K562 (cell line): ENCODE data around the gene SMIM29. TPM values are rescaled to one million over a fixed set of nuclear protein-coding genes. Genes with fewer than 3 reads are reported as not detected.

Source experiments
- ATAC-seq: fragments of 200-7000 bp; cut with Tn5 transposase; 3 replicates; pipeline ENCODE4 v1.9.1; 2020; ENCODE audit warnings: moderate library complexity
- BruUV-seq: library from RNA; stranded (reverse); fragments of 400-500 nt; replicated peaks from 2 replicates; lab custom pipeline; 2021; lab: Mats Ljungman, UMichigan
- CTCF ChIA-PET: fragments of 300-600 bp; formaldehyde crosslinking; extraction: SDS; loops from one replicate; lab custom pipeline; 2021; ENCODE audit warnings: low intra/inter-chr PET ratio; lab: Yijun Ruan, JAX
- POLR2A ChIA-PET: fragments of 300-600, 350-650 bp; sonication (Branson Sonifier 250); formaldehyde crosslinking; extraction: SDS; loops from one replicate; lab custom pipeline; 2021; ENCODE audit warnings: antibody characterized with exemption, inconsistent platforms; lab: Yijun Ruan, JAX
- DNase-seq, 4 experiments: peaks; one replicate each; pipeline versions ENCODE4 v3.0.0 to v3.0.0-alpha.2; 2011 to 2018; ENCODE audit warnings: low spot score in 3 of 4, mixed read lengths in 3 of 4; ENCODE audit errors: extremely low read depth in 1 of 4
- FAIRE-seq: peaks from 2 replicates; lab custom pipeline; 2011; peaks lifted over from hg19 to GRCh38; lab: Jason Lieb, UNC
- H2AFZ ChIP-seq: 2 replicates; pipeline ENCODE4 v1.6.0; 2011; ENCODE audit warnings: low read depth, low read length, control low read depth, inconsistent platforms
- H3K27ac ChIP-seq: fragments of 200-600 bp; 3 replicates; pipeline ENCODE4 v1.8.0; 2011; ENCODE audit warnings: low read depth, mild to moderate bottlenecking, control low read depth, inconsistent platforms, low read length, moderate library complexity, mixed read lengths; ENCODE audit errors: extremely low read depth
- H3K27me3 ChIP-seq, 2 experiments: fragments of 300-600 bp in 1 of 2; 2 replicates in 1 of 2; 3 replicates in 1 of 2; pipeline versions ENCODE4 v1.6.0 to v1.8.0; 2011; ENCODE audit warnings: inconsistent platforms in 2 of 2, low read length in 2 of 2, mild to moderate bottlenecking in 1 of 2, mixed read lengths in 1 of 2, moderate library complexity in 1 of 2; ENCODE audit not compliant: control insufficient read depth in 2 of 2, insufficient read depth in 2 of 2
- H3K36me3 ChIP-seq: fragments of 300-600 bp; 3 replicates; pipeline ENCODE4 v1.8.0; 2011; ENCODE audit warnings: mild to moderate bottlenecking, low read length, inconsistent platforms; ENCODE audit not compliant: control insufficient read depth, insufficient read depth
- H3K4me1 ChIP-seq, 2 experiments: fragments of 200-600 bp in 1 of 2; replicated peaks in 1 of 2; 2 replicates in 1 of 2; 3 replicates in 1 of 2; pipeline versions ENCODE4 v1.5.1 to v1.8.0; 2011; ENCODE audit warnings: inconsistent platforms in 2 of 2, low read length in 2 of 2, mild to moderate bottlenecking in 1 of 2, mixed read lengths in 1 of 2, moderate library complexity in 1 of 2; ENCODE audit not compliant: control insufficient read depth in 2 of 2, insufficient read depth in 2 of 2
- H3K4me2 ChIP-seq: 2 replicates; pipeline ENCODE4 v1.6.1; 2011; ENCODE audit warnings: low read length, control low read depth, inconsistent platforms, mixed read lengths; ENCODE audit not compliant: insufficient read depth
- H3K4me3 ChIP-seq: fragments of 200-600 bp; sonication (generic), shearing (Covaris generic); 2 replicates; pipeline ENCODE4 v1.5.1; 2016; ENCODE audit warnings: control low read depth, inconsistent platforms
- H3K79me2 ChIP-seq: fragments of 200-600 bp; 3 replicates; pipeline ENCODE4 v1.8.0; 2011; ENCODE audit warnings: low read length, inconsistent platforms; ENCODE audit not compliant: control insufficient read depth, insufficient read depth
- H3K9ac ChIP-seq, 2 experiments: 2 replicates each; pipeline versions ENCODE4 v1.6.0 to v1.6.1; 2011; ENCODE audit warnings: low read depth in 2 of 2, low read length in 2 of 2, control low read depth in 1 of 2, inconsistent platforms in 1 of 2, mild to moderate bottlenecking in 1 of 2, mixed read lengths in 1 of 2; ENCODE audit not compliant: insufficient read depth in 1 of 2
- H3K9me1 ChIP-seq: one replicate; pipeline ENCODE4 v1.6.0; 2011; ENCODE audit warnings: inconsistent platforms, mild to moderate bottlenecking, low read length, moderate library complexity; ENCODE audit not compliant: control insufficient read depth, insufficient read depth
- H3K9me3 ChIP-seq: replicated peaks from 2 replicates; pipeline ENCODE4 v1.5.1; 2011; ENCODE audit warnings: low read depth, low read length, inconsistent platforms; ENCODE audit not compliant: control insufficient read depth, insufficient read depth
- H4K20me1 ChIP-seq: replicated peaks from 2 replicates; pipeline ENCODE4 v1.6.1; 2011; ENCODE audit warnings: low read length, inconsistent platforms, mixed read lengths; ENCODE audit not compliant: control insufficient read depth, insufficient read depth
- BRD9 ChIP-seq: fragments of 450-650 bp; IDR thresholded peaks from 2 replicates; pipeline ENCODE4 v1.6.1; 2018; ENCODE audit warnings: low read depth; ENCODE audit not compliant: partially characterized antibody
- HMGN3 ChIP-seq: IDR thresholded peaks from 2 replicates; pipeline ENCODE4 v1.6.1; 2011; ENCODE audit warnings: borderline replicate concordance, low read depth, mild to moderate bottlenecking, mixed read lengths, low read length; ENCODE audit not compliant: insufficient read length; ENCODE audit errors: extremely low read depth
- MITF ChIP-seq: IDR thresholded peaks from 2 replicates; pipeline ENCODE4 v1.6.1; 2014; ENCODE audit warnings: antibody characterized with exemption
- NR2C1 ChIP-seq, 2 experiments: fragments of 450-650 bp; IDR thresholded peaks; 2 replicates each; pipeline ENCODE4 v1.6.1; 2017; ENCODE audit warnings: mild to moderate bottlenecking in 2 of 2, antibody characterized with exemption in 1 of 2, inconsistent platforms in 1 of 2, missing compliant biosample characterization in 1 of 2, missing genetic modification characterization in 1 of 2
- POLR2A ChIP-seq: fragments of 450-650 bp; conservative IDR thresholded peaks from 2 replicates; pipeline ENCODE4 v1.6.1; 2016
- PRDM10 ChIP-seq: fragments of 450-650 bp; IDR thresholded peaks from 2 replicates; pipeline ENCODE4 v1.6.1; 2018; ENCODE audit not compliant: partially characterized antibody
- SRSF1 ChIP-seq: fragments of 200-400 bp; formaldehyde crosslinking; IDR thresholded peaks from 2 replicates; pipeline ENCODE4 v1.6.1; 2017; ENCODE audit warnings: mild to moderate bottlenecking, low read depth, low read length, moderate library complexity
- STAT5B ChIP-seq: fragments of 250-450 bp; sonication (Bioruptor Pico); IDR thresholded peaks from 2 replicates; pipeline ENCODE4 v1.8.0; 2021; ENCODE audit warnings: mild to moderate bottlenecking, inconsistent platforms
- TEAD4 ChIP-seq, 2 experiments: sonication (generic) in 1 of 2; formaldehyde crosslinking in 1 of 2; IDR thresholded peaks; 2 replicates each; pipeline versions ENCODE4 v1.6.1 to v1.8.0; 2012 to 2022; ENCODE audit warnings: borderline replicate concordance in 1 of 2, inconsistent platforms in 1 of 2, low read length in 1 of 2, mild to moderate bottlenecking in 1 of 2, missing genetic modification reagents in 1 of 2
- ZNF239 ChIP-seq: fragments of 250-450 bp; sonication (Bioruptor Pico); IDR thresholded peaks from 2 replicates; pipeline ENCODE4 v1.4.0; 2020; ENCODE audit warnings: mild to moderate bottlenecking
- ZNF507 ChIP-seq: conservative IDR thresholded peaks from 2 replicates; pipeline ENCODE4 v1.6.1; 2017; ENCODE audit warnings: missing genetic modification characterization, missing compliant biosample characterization
- WGBS: fragments of 100-300 bp; shearing (Covaris generic); methylation state at CpG from one replicate; pipeline ENCODE4 v1.1.6; 2016; ENCODE audit warnings: low coverage, mixed read lengths; ENCODE audit not compliant: insufficient coverage; ENCODE audit errors: missing lambda C conversion rate; 5-methylcytosine and 5-hydroxymethylcytosine counted together
- in situ Hi-C: fragments of 300-500 bp; cut with MboI; formaldehyde crosslinking; loops from 4 replicates; pipeline ENCODE4 v1.15.0; 2018; ENCODE audit warnings: inconsistent platforms, mixed read lengths
- intact Hi-C: fragments of 100-400 bp; cut with micrococcal nuclease; formaldehyde crosslinking; loops from 2 replicates; pipeline ENCODE4 v1.14.2; 2022
- polyA plus RNA-seq, 8 experiments: library from polyadenylated mRNA; depleted of rRNA in 4 of 8; stranded (reverse) in 5 of 8; unstranded in 3 of 8; fragments of >200 nt; fragmentation: Nextera tagmentation in 2 of 8; fragmentation: Illumina TruSeq in 1 of 8; extraction: Ambion mirVana in 2 of 8; extraction: Trizol in 1 of 8; gene quantifications; 2 replicates each; pipeline versions ENCODE4 v1.2.1 to v1.2.3, GENCODE V29; 2011 to 2014; ENCODE audit warnings: inconsistent platforms in 1 of 8, missing spikeins in 1 of 8
- total RNA-seq, 7 experiments: library from RNA; depleted of rRNA in 6 of 7; stranded (reverse); fragments of >200 nt in 6 of 7; fragmentation: Illumina TruSeq in 2 of 7; extraction: Trizol in 2 of 7; gene quantifications; 2 replicates each; pipeline versions ENCODE4 v1.2.1 to v1.2.3, GENCODE V29; 2011 to 2021; ENCODE audit warnings: low replicate concordance in 1 of 7

SMIM29 gene
- total and polyA plus RNA-seq, 9 of the 15 experiments (the other 6 are each of a cell fraction or from before 2014, with no cell fraction given) = 6.5 to 36.7 (median 20.9) TPM

GRCh38 chr6:34292954-34293353, 44.1 kb upstream of the SMIM29 start:
- DNase-seq (no peak), ATAC-seq (no peak), FAIRE-seq (no peak)
- H3K4me1 ChIP-seq = peaks cover 0 to 8% of the 10 kb centered on the region in 2 experiments; a peak in 2 of 5 replicates
- ChIA-PET CTCF (no interaction called here), POLR2A (interaction anchor here (1.0 to 1.4 kb wide), 4 partner anchors 13 to 46 kb away, joined by 3 to 4 read pairs (median 4); no protein-coding TSS in a partner anchor)
- no peak overlapping the region for H3K9ac ChIP-seq
- peaks cover 66% of the 10 kb centered on the region for H3K36me3 ChIP-seq
- WGBS = 96% methylated on average over 3 of the region's 3 CpGs
- H3K4me2 ChIP-seq = no peak overlapping the region
- no peaks in the 10 kb centered on the region for H4K20me1 ChIP-seq
- peaks cover 8% of the 10 kb centered on the region; the same call in 2 of the 3 replicates for H3K79me2 ChIP-seq
- in situ Hi-C loops = no loop called here
- no peak overlapping the region for H2AFZ ChIP-seq
- H3K9me3 ChIP-seq = no peaks in the 10 kb centered on the region
- TF ChIP-seq HMGN3 (no peak), BRD9 (no peak), ZNF507 (tag) (no peak), STAT5B (CRISPR knock-in tag) (no peak), NR2C1 (IDR thresholded peaks at IDR 0.05) (no peak), NR2C1 (tag; IDR thresholded peaks at IDR 0.05) (no peak)
- intact Hi-C loops = no loop called here
- no TSS peak for BruUV-seq
- no peaks in the 10 kb centered on the region for H3K9me1 ChIP-seq
- H3K27ac ChIP-seq = no peak overlapping the region
- H3K27me3 ChIP-seq = no peaks in the 10 kb centered on the region
- no peak overlapping the region for H3K4me3 ChIP-seq

- Histone ChIP-seq H3K36me3 (peaks cover 79% of the 10 kb centered on the region), H3K27me3 (no peaks in the 10 kb centered on the region), H4K20me1 (no peaks in the 10 kb centered on the region), H3K9ac (peak overlapping the region in 1 of 2 experiments; percentile 16; a peak in 1 of 4 replicates), H3K9me1 (no peaks in the 10 kb centered on the region), H3K4me2 (no peak overlapping the region), H3K4me3 (no peak overlapping the region), H3K27ac (no peak overlapping the region), H3K4me1 (peaks cover 3 to 21% of the 10 kb centered on the region in 2 experiments; a peak in 4 of 5 replicates), H2AFZ (no peak overlapping the region), H3K79me2 (peaks cover 4% of the 10 kb centered on the region; the same call in 1 of the 3 replicates), H3K9me3 (no peaks in the 10 kb centered on the region)
- no peak for FAIRE-seq
- no TSS peak for BruUV-seq
- in situ Hi-C loops (no loop called here), intact Hi-C loops (no loop called here)
- POLR2A ChIA-PET = interaction anchor here (0.7 to 1.5 kb wide), 5 partner anchors 9 to 16 kb away, joined by 3 to 5 read pairs (median 3); no protein-coding TSS in a partner anchor
- no peak for ATAC-seq
- DNase-seq = no peak
- WGBS = 92% methylated on average over 11 of the region's 11 CpGs
- CTCF ChIA-PET = no interaction called here
- no peak for TF ChIP-seq POLR2A
- TF ChIP-seq TEAD4 (IDR thresholded peaks at IDR 0.05; ENCODE audit: low read length) = no peak
- TF ChIP-seq TEAD4 (CRISPR knock-in tag; IDR thresholded peaks at IDR 0.05; ENCODE audit: borderline replicate concordance) = no peak
- no peak for TF ChIP-seq SRSF1
- TF ChIP-seq ZNF239 (CRISPR knock-in tag) = no peak
- TF ChIP-seq MITF = no peak
- no peak for TF ChIP-seq PRDM10
Observed at GRCh38 chr6:34289137-34289536, 40.3 kb upstream of the SMIM29 start.
